ENCODE measurements around the gene CCDC171. TPM values are rescaled to one million over a fixed set of nuclear protein-coding genes. Genes with fewer than 3 reads are reported as not detected.

The CCDC171 gene
- total and polyA plus RNA-seq, 2 donors from 2014 or later = 1.2 to 5.1 TPM

- Histone ChIP-seq H3K36me3 (ENCODE audit: control insufficient read depth in 2 of 3, insufficient read depth in 3 of 3, low read length in 3 of 3) (no peaks in the 10 kb centered on the region), H3K9ac (ENCODE audit: low read length in 3 of 3) (no peak overlapping the region), H3K9me3 (ENCODE audit: control insufficient read depth in 2 of 3, insufficient read depth in 1 of 3, low read length in 3 of 3) (no peaks in the 10 kb centered on the region), H3K27me3 (ENCODE audit: control insufficient read depth, insufficient read depth, low read length) (no peaks in the 10 kb centered on the region), H3K4me1 (ENCODE audit: control insufficient read depth in 2 of 3, insufficient read depth in 2 of 3, low read depth in 1 of 3, low read length in 3 of 3) (no peaks in the 10 kb centered on the region), H3K4me3 (ENCODE audit: low read length in 3 of 3) (no peak overlapping the region), H3K27ac (ENCODE audit: low read depth in 2 of 2, low read length in 2 of 2) (no peak overlapping the region)
- intact Hi-C loops (cut with DNase I) = no loop called here
- DNase-seq = no peak
- TF ChIP-seq CTCF (IDR thresholded peaks at IDR 0.05; ENCODE audit: borderline replicate concordance, extremely low read depth, insufficient read depth) = no peak
- FAIRE-seq = no peak
Observed at GRCh38 chr9:16002816-16003215, 450.0 kb downstream of the CCDC171 start.

- Histone ChIP-seq H3K27me3 (ENCODE audit: control insufficient read depth, insufficient read depth, low read length) (no peaks in the 10 kb centered on the region), H3K27ac (ENCODE audit: low read depth in 2 of 2, low read length in 2 of 2) (no peak overlapping the region), H3K36me3 (ENCODE audit: control insufficient read depth in 2 of 3, insufficient read depth in 3 of 3, low read length in 3 of 3) (no peaks in the 10 kb centered on the region), H3K4me3 (ENCODE audit: low read length in 3 of 3) (no peak overlapping the region), H3K4me1 (ENCODE audit: control insufficient read depth in 2 of 3, insufficient read depth in 2 of 3, low read depth in 1 of 3, low read length in 3 of 3) (no peaks in the 10 kb centered on the region), H3K9me3 (ENCODE audit: control insufficient read depth in 2 of 3, insufficient read depth in 1 of 3, low read length in 3 of 3) (peaks cover 0 to 3% (median 0%) of the 10 kb centered on the region in 3 donors), H3K9ac (ENCODE audit: low read length in 3 of 3) (no peak overlapping the region)
- intact Hi-C loops (cut with DNase I) = no loop called here
- FAIRE-seq (no peak), DNase-seq (no peak)
- no peak for TF ChIP-seq CTCF (IDR thresholded peaks at IDR 0.05; ENCODE audit: borderline replicate concordance, extremely low read depth, insufficient read depth)
Observed at GRCh38 chr9:16003785-16004184, 450.9 kb downstream of the CCDC171 start.

GRCh38 chr9:16004613-16005012 lies 451.8 kb downstream of the CCDC171 start:
- intact Hi-C loops (cut with DNase I) = no loop called here
- Histone ChIP-seq H3K9ac (ENCODE audit: low read length in 3 of 3) (no peak overlapping the region), H3K36me3 (ENCODE audit: control insufficient read depth in 2 of 3, insufficient read depth in 3 of 3, low read length in 3 of 3) (no peaks in the 10 kb centered on the region), H3K27ac (ENCODE audit: low read depth in 2 of 2, low read length in 2 of 2) (no peak overlapping the region), H3K4me1 (ENCODE audit: control insufficient read depth in 2 of 3, insufficient read depth in 2 of 3, low read depth in 1 of 3, low read length in 3 of 3) (no peaks in the 10 kb centered on the region), H3K27me3 (ENCODE audit: control insufficient read depth, insufficient read depth, low read length) (no peaks in the 10 kb centered on the region), H3K9me3 (ENCODE audit: control insufficient read depth in 2 of 3, insufficient read depth in 1 of 3, low read length in 3 of 3) (peaks cover 0 to 3% (median 0%) of the 10 kb centered on the region in 3 donors), H3K4me3 (ENCODE audit: low read length in 3 of 3) (no peak overlapping the region)
- DNase-seq (no peak), FAIRE-seq (no peak)
- no peak for TF ChIP-seq CTCF (IDR thresholded peaks at IDR 0.05; ENCODE audit: borderline replicate concordance, extremely low read depth, insufficient read depth)

GRCh38 chr9:16010221-16010620 lies 457.4 kb downstream of the CCDC171 start:
- no peak for TF ChIP-seq CTCF (IDR thresholded peaks at IDR 0.05; ENCODE audit: borderline replicate concordance, extremely low read depth, insufficient read depth)
- FAIRE-seq (no peak), DNase-seq (no peak)
- no peaks in the 10 kb centered on the region for H3K27me3 ChIP-seq (ENCODE audit: control insufficient read depth, insufficient read depth, low read length)
- H3K9me3 ChIP-seq (ENCODE audit: control insufficient read depth in 2 of 3, insufficient read depth in 1 of 3, low read length in 3 of 3) = peaks cover 0 to 3% (median 0%) of the 10 kb centered on the region in 3 donors
- intact Hi-C loops (cut with DNase I) = no loop called here
- no peak overlapping the region for H3K9ac ChIP-seq (ENCODE audit: low read length in 3 of 3)
- no peaks in the 10 kb centered on the region for H3K4me1 ChIP-seq (ENCODE audit: control insufficient read depth in 2 of 3, insufficient read depth in 2 of 3, low read depth in 1 of 3, low read length in 3 of 3)
- H3K36me3 ChIP-seq (ENCODE audit: control insufficient read depth in 2 of 3, insufficient read depth in 3 of 3, low read length in 3 of 3) = no peaks in the 10 kb centered on the region
- H3K27ac ChIP-seq (ENCODE audit: low read depth in 2 of 2, low read length in 2 of 2) = no peak overlapping the region
- H3K4me3 ChIP-seq (ENCODE audit: low read length in 3 of 3) = no peak overlapping the region

Measured in kidney (tissue), 14 donors.